ENCODE measurements around the gene YBEY. TPM values are rescaled to one million over a fixed set of nuclear protein-coding genes. Genes with fewer than 3 reads are reported as not detected.

YBEY gene
- polyA plus RNA-seq, 1 donor from 2014 or later: 88.4 TPM

- Histone ChIP-seq H3K9me3 (ENCODE audit: low read length) (no peaks in the 10 kb centered on the region), H4K20me1 (ENCODE audit: insufficient read depth) (no peaks in the 10 kb centered on the region), H3K4me3 (ENCODE audit: low read length) (no peak overlapping the region), H3K9ac (ENCODE audit: low read length) (no peak overlapping the region), H3K27me3 (ENCODE audit: insufficient read depth, low read depth, low read length) (no peaks in the 10 kb centered on the region), H2AFZ (ENCODE audit: low read depth, low read length) (no peak overlapping the region), H3K79me2 (replicated peaks; ENCODE audit: insufficient read depth, low read length) (peaks cover 28% of the 10 kb centered on the region), H3F3A (ENCODE audit: insufficient read depth, low read length, poor library complexity, severe bottlenecking) (no peaks in the 10 kb centered on the region), H3K36me3 (ENCODE audit: insufficient read depth, low read length) (no peaks in the 10 kb centered on the region), H3K9me2 (ENCODE audit: insufficient read depth, low read length) (no peaks in the 10 kb centered on the region), H3K4me2 (ENCODE audit: low read length) (no peak overlapping the region), H3K27ac (ENCODE audit: low read length) (no peak overlapping the region)
- TF ChIP-seq RAD21 (conservative IDR thresholded peaks at IDR 0.05) (no peak), TAF1 (IDR thresholded peaks at IDR 0.05; ENCODE audit: low read depth) (no peak), EZH2 (IDR thresholded peaks at IDR 0.05; ENCODE audit: borderline replicate concordance, insufficient read depth, low read length, poor library complexity, severe bottlenecking) (no peak), CTCF (IDR thresholded peaks at IDR 0.05; ENCODE audit: poor library complexity, severe bottlenecking) (no peak), MXI1 (conservative IDR thresholded peaks at IDR 0.05; ENCODE audit: poor library complexity, severe bottlenecking) (no peak), EP300 (conservative IDR thresholded peaks at IDR 0.05; ENCODE audit: poor library complexity, severe bottlenecking) (no peak), SMC3 (conservative IDR thresholded peaks at IDR 0.05; ENCODE audit: poor library complexity) (no peak), REST (IDR thresholded peaks at IDR 0.05; ENCODE audit: borderline replicate concordance) (no peak)
Measured at GRCh38 chr21:46329796-46330195, 43.7 kb downstream of the YBEY start.

GRCh38 chr21:46334351-46335140 lies 48.4 kb downstream of the YBEY start:
- Histone ChIP-seq H3K4me2 (ENCODE audit: low read length) (no peak overlapping the region), H3K27me3 (ENCODE audit: insufficient read depth, low read depth, low read length) (no peaks in the 10 kb centered on the region), H2AFZ (ENCODE audit: low read depth, low read length) (no peak overlapping the region), H3K36me3 (ENCODE audit: insufficient read depth, low read length) (no peaks in the 10 kb centered on the region), H3K79me2 (replicated peaks; ENCODE audit: insufficient read depth, low read length) (peaks cover 11% of the 10 kb centered on the region), H3K9me3 (ENCODE audit: low read length) (no peaks in the 10 kb centered on the region), H3K9ac (ENCODE audit: low read length) (no peak overlapping the region), H3K9me2 (ENCODE audit: insufficient read depth, low read length) (no peaks in the 10 kb centered on the region), H3K27ac (ENCODE audit: low read length) (no peak overlapping the region), H4K20me1 (ENCODE audit: insufficient read depth) (no peaks in the 10 kb centered on the region), H3F3A (ENCODE audit: insufficient read depth, low read length, poor library complexity, severe bottlenecking) (no peaks in the 10 kb centered on the region), H3K4me3 (ENCODE audit: low read length) (no peak overlapping the region)
- no peak for TF ChIP-seq RAD21 (conservative IDR thresholded peaks at IDR 0.05)
- no peak for TF ChIP-seq CTCF (IDR thresholded peaks at IDR 0.05; ENCODE audit: poor library complexity, severe bottlenecking)
- TF ChIP-seq EZH2 (IDR thresholded peaks at IDR 0.05; ENCODE audit: borderline replicate concordance, insufficient read depth, low read length, poor library complexity, severe bottlenecking): no peak
- TF ChIP-seq TAF1 (IDR thresholded peaks at IDR 0.05; ENCODE audit: low read depth): no peak
- TF ChIP-seq REST (IDR thresholded peaks at IDR 0.05; ENCODE audit: borderline replicate concordance): no peak
- TF ChIP-seq POLR2AphosphoS5 (IDR thresholded peaks at IDR 0.05): no peak
- no peak for TF ChIP-seq MXI1 (conservative IDR thresholded peaks at IDR 0.05; ENCODE audit: poor library complexity, severe bottlenecking)
- TF ChIP-seq SMC3 (conservative IDR thresholded peaks at IDR 0.05; ENCODE audit: poor library complexity): no peak
- TF ChIP-seq EP300 (conservative IDR thresholded peaks at IDR 0.05; ENCODE audit: poor library complexity, severe bottlenecking): no peak

Measured in neural cell (in vitro differentiated cells).